Panc1 (cell line): ENCODE data around the gene PGA3. TPM values are rescaled to one million over a fixed set of nuclear protein-coding genes. Genes with fewer than 3 reads are reported as not detected.

ENCODE experiments used
- ATAC-seq: fragments of 200-7000 bp; cut with Tn5 transposase; 2 replicates; pipeline ENCODE4 v1.9.1; 2020; ENCODE audit warnings: mild to moderate bottlenecking, moderate library complexity
- BruUV-seq: library from RNA; stranded (reverse); fragments of 400-500 nt; replicated peaks from 2 replicates; lab custom pipeline; 2021; lab: Mats Ljungman, UMichigan
- CTCF ChIA-PET: fragments of 300-600 bp; sonication (Branson Sonifier 250); formaldehyde crosslinking; loops from one replicate; lab custom pipeline; 2022; ENCODE audit warnings: antibody characterized with exemption; lab: Charles Lee
- POLR2A ChIA-PET: fragments of 300-600 bp; sonication (Branson Sonifier 250); formaldehyde crosslinking; loops from one replicate; lab custom pipeline; 2022; ENCODE audit warnings: antibody characterized with exemption; lab: Charles Lee
- DNase-seq: peaks from one replicate; pipeline ENCODE4 v3.0.0-alpha.2; 2010; ENCODE audit warnings: low read depth, low spot score
- H3K27ac ChIP-seq: 2 replicates; pipeline ENCODE4 v1.5.1; 2011; ENCODE audit warnings: mild to moderate bottlenecking, low read length, inconsistent platforms
- H3K27me3 ChIP-seq: fragments of 200-500 bp; sonication (Bioruptor generic); 2 replicates; pipeline ENCODE4 v1.6.0; 2014; ENCODE audit warnings: low read length, inconsistent platforms; ENCODE audit not compliant: control insufficient read depth, insufficient read depth
- H3K36me3 ChIP-seq: fragments of 200-500 bp; sonication (Bioruptor generic); 2 replicates; pipeline ENCODE4 v1.5.1; 2014; ENCODE audit warnings: inconsistent platforms, mild to moderate bottlenecking, low read length, moderate library complexity; ENCODE audit not compliant: control insufficient read depth, insufficient read depth
- H3K4me1 ChIP-seq: 2 replicates; pipeline ENCODE4 v1.5.1; 2011; ENCODE audit warnings: inconsistent platforms, mild to moderate bottlenecking, low read length, moderate library complexity; ENCODE audit not compliant: control insufficient read depth, insufficient read depth
- H3K4me3 ChIP-seq, 2 experiments: 2 replicates each; pipeline ENCODE4 v1.5.1; 2011 to 2012; ENCODE audit warnings: low read depth in 2 of 2, low read length in 2 of 2, mild to moderate bottlenecking in 2 of 2, inconsistent platforms in 1 of 2, moderate library complexity in 1 of 2
- H3K9me3 ChIP-seq: fragments of 200-500 bp; sonication (Bioruptor generic); 2 replicates; pipeline ENCODE4 v1.5.1; 2014; ENCODE audit warnings: low read depth, mild to moderate bottlenecking, inconsistent platforms, low read length, moderate library complexity; ENCODE audit not compliant: control insufficient read depth, insufficient read depth
- POLR2AphosphoS5 ChIP-seq: IDR thresholded peaks from 2 replicates; pipeline ENCODE4 v1.6.1; 2012; ENCODE audit warnings: mild to moderate bottlenecking, low read depth, low read length, moderate library complexity
- SIN3A ChIP-seq: IDR thresholded peaks from 2 replicates; pipeline ENCODE4 v1.6.1; 2012; ENCODE audit warnings: low read depth, mild to moderate bottlenecking, low read length, moderate library complexity, borderline replicate concordance; ENCODE audit not compliant: insufficient read depth
- TCF7L2 ChIP-seq: IDR thresholded peaks from 2 replicates; pipeline ENCODE4 v1.6.1; 2011; ENCODE audit warnings: mild to moderate bottlenecking, low read depth, low read length, inconsistent platforms
- in situ Hi-C: cut with HindIII; loops from 2 replicates; pipeline ENCODE4 v1.10.0; 2016; ENCODE audit warnings: low sequenced_read_pairs, low pct_unique_long_range_greater_than_20kb
- intact Hi-C: fragments of 100-400 bp; cut with micrococcal nuclease; formaldehyde crosslinking; loops from one replicate; pipeline ENCODE4 v1.10.0; 2022; ENCODE audit not compliant: unreplicated experiment
- total RNA-seq: library from RNA; stranded (reverse); gene quantifications from one replicate; pipeline ENCODE4 v1.2.1, GENCODE V29; 2021; ENCODE audit not compliant: unreplicated experiment
- TF ChIP-seq, protein P1 (sequence below): fragments of 450-650 bp; IDR thresholded peaks from 2 replicates; pipeline ENCODE4 v1.5.1; 2017; ENCODE audit warnings: mild to moderate bottlenecking
- TF ChIP-seq, protein P2 (sequence below), 2 experiments: IDR thresholded peaks; 2 replicates each; pipeline ENCODE4 v1.6.1; 2011 to 2012; ENCODE audit warnings: low read depth in 2 of 2, control low read depth in 1 of 2, low read length in 1 of 2, mild to moderate bottlenecking in 1 of 2, moderate library complexity in 1 of 2; ENCODE audit not compliant: insufficient read depth in 1 of 2

The PGA3 gene
- total RNA-seq, 1 experiment from 2014 or later: not detected

DNA sequence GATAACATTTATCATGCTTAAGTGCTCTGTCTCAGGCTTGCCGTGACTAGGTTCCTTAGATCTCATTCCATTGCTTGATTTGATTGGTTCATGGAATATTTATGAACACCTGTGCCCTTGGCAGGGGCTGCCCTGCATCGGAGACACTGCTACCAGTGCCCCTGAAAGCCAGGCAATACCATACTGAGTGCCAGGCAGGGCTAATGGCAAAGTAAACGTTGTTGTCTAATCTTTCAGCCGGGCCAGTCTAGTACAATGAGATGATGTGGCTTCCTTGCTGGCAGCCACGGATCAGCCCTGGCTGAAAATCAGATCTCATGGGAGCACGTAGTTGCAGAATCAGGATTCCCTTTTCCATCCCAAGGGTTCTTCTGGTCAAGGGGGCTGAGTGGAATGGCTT, 5.0 kb upstream of the PGA3 start:
- Histone ChIP-seq H3K4me3 (no peak overlapping the region), H3K4me1 (no peaks in the 10 kb centered on the region), H3K27me3 (peaks cover 4% of the 10 kb centered on the region; the same call in 1 of the 2 replicates), H3K27ac (no peak overlapping the region), H3K9me3 (no peaks in the 10 kb centered on the region), H3K36me3 (no peaks in the 10 kb centered on the region)
- intact Hi-C loops (no loop called here), in situ Hi-C loops (no loop called here)
- DNase-seq: no peak
- ChIA-PET CTCF (no interaction called here), POLR2A (no interaction called here)
- TF ChIP-seq, protein P1, sequence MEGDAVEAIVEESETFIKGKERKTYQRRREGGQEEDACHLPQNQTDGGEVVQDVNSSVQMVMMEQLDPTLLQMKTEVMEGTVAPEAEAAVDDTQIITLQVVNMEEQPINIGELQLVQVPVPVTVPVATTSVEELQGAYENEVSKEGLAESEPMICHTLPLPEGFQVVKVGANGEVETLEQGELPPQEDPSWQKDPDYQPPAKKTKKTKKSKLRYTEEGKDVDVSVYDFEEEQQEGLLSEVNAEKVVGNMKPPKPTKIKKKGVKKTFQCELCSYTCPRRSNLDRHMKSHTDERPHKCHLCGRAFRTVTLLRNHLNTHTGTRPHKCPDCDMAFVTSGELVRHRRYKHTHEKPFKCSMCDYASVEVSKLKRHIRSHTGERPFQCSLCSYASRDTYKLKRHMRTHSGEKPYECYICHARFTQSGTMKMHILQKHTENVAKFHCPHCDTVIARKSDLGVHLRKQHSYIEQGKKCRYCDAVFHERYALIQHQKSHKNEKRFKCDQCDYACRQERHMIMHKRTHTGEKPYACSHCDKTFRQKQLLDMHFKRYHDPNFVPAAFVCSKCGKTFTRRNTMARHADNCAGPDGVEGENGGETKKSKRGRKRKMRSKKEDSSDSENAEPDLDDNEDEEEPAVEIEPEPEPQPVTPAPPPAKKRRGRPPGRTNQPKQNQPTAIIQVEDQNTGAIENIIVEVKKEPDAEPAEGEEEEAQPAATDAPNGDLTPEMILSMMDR: no peak
- TF ChIP-seq TCF7L2: no peak
- TF ChIP-seq, protein P2, sequence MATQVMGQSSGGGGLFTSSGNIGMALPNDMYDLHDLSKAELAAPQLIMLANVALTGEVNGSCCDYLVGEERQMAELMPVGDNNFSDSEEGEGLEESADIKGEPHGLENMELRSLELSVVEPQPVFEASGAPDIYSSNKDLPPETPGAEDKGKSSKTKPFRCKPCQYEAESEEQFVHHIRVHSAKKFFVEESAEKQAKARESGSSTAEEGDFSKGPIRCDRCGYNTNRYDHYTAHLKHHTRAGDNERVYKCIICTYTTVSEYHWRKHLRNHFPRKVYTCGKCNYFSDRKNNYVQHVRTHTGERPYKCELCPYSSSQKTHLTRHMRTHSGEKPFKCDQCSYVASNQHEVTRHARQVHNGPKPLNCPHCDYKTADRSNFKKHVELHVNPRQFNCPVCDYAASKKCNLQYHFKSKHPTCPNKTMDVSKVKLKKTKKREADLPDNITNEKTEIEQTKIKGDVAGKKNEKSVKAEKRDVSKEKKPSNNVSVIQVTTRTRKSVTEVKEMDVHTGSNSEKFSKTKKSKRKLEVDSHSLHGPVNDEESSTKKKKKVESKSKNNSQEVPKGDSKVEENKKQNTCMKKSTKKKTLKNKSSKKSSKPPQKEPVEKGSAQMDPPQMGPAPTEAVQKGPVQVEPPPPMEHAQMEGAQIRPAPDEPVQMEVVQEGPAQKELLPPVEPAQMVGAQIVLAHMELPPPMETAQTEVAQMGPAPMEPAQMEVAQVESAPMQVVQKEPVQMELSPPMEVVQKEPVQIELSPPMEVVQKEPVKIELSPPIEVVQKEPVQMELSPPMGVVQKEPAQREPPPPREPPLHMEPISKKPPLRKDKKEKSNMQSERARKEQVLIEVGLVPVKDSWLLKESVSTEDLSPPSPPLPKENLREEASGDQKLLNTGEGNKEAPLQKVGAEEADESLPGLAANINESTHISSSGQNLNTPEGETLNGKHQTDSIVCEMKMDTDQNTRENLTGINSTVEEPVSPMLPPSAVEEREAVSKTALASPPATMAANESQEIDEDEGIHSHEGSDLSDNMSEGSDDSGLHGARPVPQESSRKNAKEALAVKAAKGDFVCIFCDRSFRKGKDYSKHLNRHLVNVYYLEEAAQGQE (IDR thresholded peaks at IDR 0.05; ENCODE audit: insufficient read depth in 1 of 2, low read depth in 2 of 2, low read length in 1 of 2): no peak
- no peak for TF ChIP-seq POLR2AphosphoS5
- no peak for TF ChIP-seq SIN3A
- BruUV-seq: no TSS peak
- ATAC-seq: no peak

DNA sequence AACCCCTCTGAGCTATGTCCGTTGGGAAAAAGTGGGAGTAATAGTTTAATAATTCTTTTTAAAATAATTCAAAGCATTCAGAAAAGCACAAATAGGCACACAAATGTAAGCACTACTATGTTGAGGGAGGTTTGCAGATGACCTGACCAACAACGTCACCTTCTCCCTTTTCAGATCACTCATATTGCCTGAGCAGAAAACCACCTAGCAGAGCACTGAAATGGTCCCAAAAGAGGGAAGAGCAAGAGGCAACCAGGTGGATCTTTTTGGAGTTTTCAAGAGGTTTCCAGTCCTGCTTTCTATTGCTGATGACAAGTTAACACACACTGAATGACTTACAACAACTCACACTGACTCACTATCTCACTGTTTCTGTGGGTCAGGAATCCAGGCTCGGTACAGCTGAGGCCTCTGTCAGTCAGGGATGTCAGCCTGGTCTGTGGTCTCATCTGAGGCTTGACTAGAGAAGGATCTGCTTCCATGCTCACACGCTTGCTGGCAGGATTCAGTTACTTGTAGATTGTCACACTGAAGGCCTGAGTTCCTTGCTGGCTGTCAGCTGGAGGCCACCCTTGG, 4.3 kb upstream of the PGA3 start:
- BruUV-seq: no TSS peak
- Histone ChIP-seq H3K4me1 (no peaks in the 10 kb centered on the region), H3K36me3 (no peaks in the 10 kb centered on the region), H3K27ac (no peak overlapping the region), H3K4me3 (no peak overlapping the region), H3K27me3 (peaks cover 4% of the 10 kb centered on the region; the same call in 1 of the 2 replicates), H3K9me3 (no peaks in the 10 kb centered on the region)
- ATAC-seq: no peak
- TF ChIP-seq TCF7L2 (no peak), SIN3A (no peak), POLR2AphosphoS5 (no peak)
- TF ChIP-seq, protein P2 (IDR thresholded peaks at IDR 0.05; ENCODE audit: insufficient read depth in 1 of 2, low read depth in 2 of 2, low read length in 1 of 2): no peak
- TF ChIP-seq, protein P1: no peak
- in situ Hi-C loops (no loop called here), intact Hi-C loops (no loop called here)
- CTCF ChIA-PET: no interaction called here
- DNase-seq: no peak
- POLR2A ChIA-PET: no interaction called here
